ENCODE results near the gene DFFA. TPM values are rescaled to one million over a fixed set of nuclear protein-coding genes. Genes with fewer than 3 reads are reported as not detected.

DFFA gene
- total and polyA plus RNA-seq, 9 of the 15 experiments (the other 6 are each of a cell fraction or from before 2014, with no cell fraction given) = 39.6 to 74.8 (median 59.2) TPM

DNA sequence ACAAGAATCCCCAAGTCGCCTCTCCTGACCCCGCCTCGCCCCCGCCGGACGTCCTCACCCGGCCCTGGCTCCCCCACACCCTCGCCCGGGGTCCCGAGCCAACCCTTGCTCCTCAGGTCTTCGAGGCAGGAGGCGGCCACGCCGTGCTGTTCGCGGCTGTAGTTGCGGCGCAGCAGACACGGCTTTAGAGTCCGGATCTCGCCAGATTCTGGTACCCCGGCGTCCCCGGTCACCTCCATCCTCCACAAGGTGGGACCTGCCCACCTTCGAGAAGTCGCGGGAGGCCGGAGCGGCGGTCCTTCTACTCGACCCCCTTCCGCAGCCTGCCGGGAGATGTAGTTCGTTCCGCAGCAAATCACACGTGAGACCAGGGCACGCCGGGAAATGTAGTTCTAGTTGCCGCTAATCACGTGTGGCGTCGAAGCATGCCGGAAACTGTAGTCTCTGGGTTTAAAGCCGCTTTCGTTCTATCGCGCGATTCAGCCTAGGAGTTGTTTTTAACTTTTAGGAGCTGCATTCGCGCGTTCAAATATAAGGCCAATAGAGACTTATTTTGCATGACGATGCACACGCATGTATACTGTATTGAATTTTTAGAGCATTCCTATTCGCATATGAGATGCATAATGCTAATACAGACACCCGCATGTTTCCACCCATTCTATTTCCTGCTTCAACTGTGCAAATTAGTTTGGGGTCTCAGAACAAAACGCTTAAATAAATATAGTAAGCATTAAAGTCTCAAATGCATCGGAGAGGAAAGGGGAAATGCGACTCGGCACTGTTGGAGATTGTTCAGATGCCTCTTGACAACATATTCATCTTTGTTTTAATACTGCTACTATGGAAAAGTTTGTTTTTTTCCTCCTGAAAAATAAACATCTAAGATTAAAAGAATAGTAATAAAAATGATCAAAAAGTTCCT is at the start of gene DFFA (continued):
- TF ChIP-seq, protein P1, sequence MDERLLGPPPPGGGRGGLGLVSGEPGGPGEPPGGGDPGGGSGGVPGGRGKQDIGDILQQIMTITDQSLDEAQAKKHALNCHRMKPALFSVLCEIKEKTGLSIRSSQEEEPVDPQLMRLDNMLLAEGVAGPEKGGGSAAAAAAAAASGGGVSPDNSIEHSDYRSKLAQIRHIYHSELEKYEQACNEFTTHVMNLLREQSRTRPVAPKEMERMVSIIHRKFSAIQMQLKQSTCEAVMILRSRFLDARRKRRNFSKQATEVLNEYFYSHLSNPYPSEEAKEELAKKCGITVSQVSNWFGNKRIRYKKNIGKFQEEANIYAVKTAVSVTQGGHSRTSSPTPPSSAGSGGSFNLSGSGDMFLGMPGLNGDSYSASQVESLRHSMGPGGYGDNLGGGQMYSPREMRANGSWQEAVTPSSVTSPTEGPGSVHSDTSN (CRISPR knock-in tag; IDR thresholded peaks at IDR 0.05; ENCODE audit: low read depth) = no peak
- TF ChIP-seq, protein P1 (tag; conservative IDR thresholded peaks at IDR 0.05; ENCODE audit: low read depth) = 0 out of 2 replicates have a peak, but pooled peaks have one; percentile 7
- TF ChIP-seq EP300 (IDR thresholded peaks at IDR 0.05; ENCODE audit: low read length) (peak; percentile 43; the same call in 1 of the 2 replicates), NR4A1 (CRISPR knock-in tag; IDR thresholded peaks at IDR 0.05) (no peak), NR4A1 (tag; IDR thresholded peaks at IDR 0.05) (peak; percentile 78), MAFG (tag; conservative IDR thresholded peaks at IDR 0.05) (0 out of 2 replicates have a peak, but pooled peaks have one; percentile 19), SRSF9 (IDR thresholded peaks at IDR 0.05; ENCODE audit: borderline replicate concordance, low read depth, low read length) (no peak), NONO (IDR thresholded peaks at IDR 0.05; ENCODE audit: low read depth in 2 of 2, low read length in 1 of 2) (peak in 1 of 2 experiments; percentile 25; a peak in 2 of 4 replicates), ZNF253 (CRISPR knock-in tag; conservative IDR thresholded peaks at IDR 0.05) (no peak), TAF7 (tag; IDR thresholded peaks at IDR 0.05) (peak; percentile 45; the same call in 1 of the 2 replicates), EP400 (IDR thresholded peaks at IDR 0.05) (peak; percentile 95), MCM5 (IDR thresholded peaks at IDR 0.05; ENCODE audit: low read depth) (no peak), ZNF764 (CRISPR knock-in tag; IDR thresholded peaks at IDR 0.05; ENCODE audit: low read depth) (no peak), MTF1 (CRISPR knock-in tag; IDR thresholded peaks at IDR 0.05; ENCODE audit: borderline replicate concordance) (no peak), JUN (IDR thresholded peaks at IDR 0.05; ENCODE audit: borderline replicate concordance, low read depth, low read length) (peak; percentile 91; the same call in 1 of the 2 replicates), JUN (CRISPR knock-in tag; IDR thresholded peaks at IDR 0.05; ENCODE audit: borderline replicate concordance) (no peak; the same call in 1 of the 2 replicates), RNF2 (IDR thresholded peaks at IDR 0.05) (peak; percentile 88)
- TF ChIP-seq, protein P2, sequence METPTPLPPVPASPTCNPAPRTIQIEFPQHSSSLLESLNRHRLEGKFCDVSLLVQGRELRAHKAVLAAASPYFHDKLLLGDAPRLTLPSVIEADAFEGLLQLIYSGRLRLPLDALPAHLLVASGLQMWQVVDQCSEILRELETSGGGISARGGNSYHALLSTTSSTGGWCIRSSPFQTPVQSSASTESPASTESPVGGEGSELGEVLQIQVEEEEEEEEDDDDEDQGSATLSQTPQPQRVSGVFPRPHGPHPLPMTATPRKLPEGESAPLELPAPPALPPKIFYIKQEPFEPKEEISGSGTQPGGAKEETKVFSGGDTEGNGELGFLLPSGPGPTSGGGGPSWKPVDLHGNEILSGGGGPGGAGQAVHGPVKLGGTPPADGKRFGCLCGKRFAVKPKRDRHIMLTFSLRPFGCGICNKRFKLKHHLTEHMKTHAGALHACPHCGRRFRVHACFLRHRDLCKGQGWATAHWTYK (CRISPR knock-in tag; IDR thresholded peaks at IDR 0.05) = peak; percentile 86

All from K562 (cell line).